Peyer's patch (tissue), 4 donors: ENCODE results near the gene OGA. TPM values are rescaled to one million over a fixed set of nuclear protein-coding genes. Genes with fewer than 3 reads are reported as not detected.

ENCODE experiments used
- DNase-seq, 3 donors: peaks; one replicate each; pipeline ENCODE4 v3.0.0-alpha.2; 2017 to 2019
- H3K27ac ChIP-seq, 4 donors: fragments of 200-600 bp; sonication (generic); one replicate each; pipeline ENCODE4 v1.5.1; 2016 to 2019
- H3K27me3 ChIP-seq, 2 donors: fragments of 200-600 bp; sonication (generic); one replicate each; pipeline ENCODE4 v1.5.1; 2019
- H3K36me3 ChIP-seq, 3 donors: fragments of 200-600 bp; sonication (generic); one replicate each; pipeline ENCODE4 v1.5.1; 2016 to 2019
- H3K4me1 ChIP-seq, 4 donors: fragments of 200-600 bp; sonication (generic); one replicate each; pipeline ENCODE4 v1.5.1; 2016 to 2019
- H3K4me3 ChIP-seq, 4 donors: fragments of 200-600 bp; sonication (generic); 1 replicate in 3 of 4; 2 replicates in 1 of 4; pipeline ENCODE4 v1.5.1; 2016 to 2019; ENCODE audit warnings: mild to moderate bottlenecking in 1 of 4
- H3K9me3 ChIP-seq, 4 donors: fragments of 200-600 bp; sonication (generic); one replicate each; pipeline ENCODE4 v1.5.1; 2016 to 2019; ENCODE audit warnings: mild to moderate bottlenecking in 1 of 4
- POLR2A ChIP-seq, 2 donors: fragments of 450-650 bp; IDR thresholded peaks; one replicate each; pipeline ENCODE4 v1.5.1; 2017; ENCODE audit warnings: antibody characterized with exemption in 2 of 2, mild to moderate bottlenecking in 2 of 2, moderate library complexity in 2 of 2
- total RNA-seq, 4 donors: library from RNA; depleted of rRNA; stranded (reverse); fragments of >200 nt; gene quantifications; one replicate each; pipeline ENCODE4 v1.1.0, GENCODE V29; 2016
- TF ChIP-seq, protein P1 (sequence below), 6 experiments: fragments of 450-650 bp in 4 of 6; fragments of 200-600 bp in 2 of 6; sonication (generic) in 1 of 6; IDR thresholded peaks; one replicate each; pipeline ENCODE4 v1.5.1; 2017 to 2019; ENCODE audit warnings: antibody characterized with exemption in 6 of 6, mild to moderate bottlenecking in 3 of 6, moderate library complexity in 1 of 6

The OGA gene
- total RNA-seq, 4 donors from 2014 or later: 142 to 367 (median 173) TPM

DNA sequence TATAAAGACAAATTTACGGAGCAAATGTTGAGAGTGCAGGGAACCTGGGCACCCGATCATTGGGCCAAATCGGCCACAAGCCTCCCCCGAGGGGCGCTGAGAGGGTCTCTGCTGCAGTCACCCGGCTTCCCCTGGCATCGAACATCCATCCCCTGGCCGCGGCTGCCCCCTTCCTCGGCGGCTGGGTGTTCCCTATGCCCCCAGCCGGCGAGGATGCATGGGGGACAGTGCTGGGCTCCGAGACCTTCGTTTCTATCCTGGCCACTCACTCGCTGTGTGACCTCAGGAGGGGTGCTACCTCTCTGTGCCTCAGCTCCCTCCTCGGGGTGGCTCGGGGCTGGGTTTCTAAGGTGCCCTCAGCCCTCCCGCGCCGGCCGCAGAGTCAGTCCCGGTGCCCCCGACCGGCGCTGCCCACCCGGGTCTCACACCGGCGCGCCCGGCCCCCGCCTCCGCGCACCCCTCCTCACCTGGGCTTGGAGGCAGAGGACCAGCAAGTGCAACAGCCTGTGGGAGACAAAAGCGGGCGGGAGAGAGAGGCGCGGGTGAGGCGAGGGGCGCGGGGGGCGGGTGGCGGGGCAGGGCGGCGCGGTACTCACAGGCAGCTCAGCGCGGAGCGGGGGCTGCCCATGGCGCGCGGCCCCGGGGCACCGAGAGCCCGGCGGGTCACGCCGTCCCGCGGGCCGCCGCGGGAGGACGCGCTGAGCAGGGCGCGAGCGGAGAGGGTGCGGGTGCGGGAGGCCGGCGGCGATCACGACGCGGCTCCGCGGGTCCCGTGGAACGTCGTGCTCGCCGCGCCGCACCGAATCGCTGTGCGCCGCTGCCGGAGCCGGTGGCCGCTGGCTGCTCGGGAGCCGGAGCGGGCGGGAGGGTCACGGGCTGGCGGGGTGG, 42.7 kb downstream of the OGA start, which contains the start of gene FGF8:
TSS of gene FGF8 (minus strand) at position 842 of the 888 bp plus-strand sequence. CDS start at position 628, 214 bp downstream.
- peaks cover 0 to 52% of the 10 kb centered on the region in 2 donors for H3K27me3 ChIP-seq

DNA sequence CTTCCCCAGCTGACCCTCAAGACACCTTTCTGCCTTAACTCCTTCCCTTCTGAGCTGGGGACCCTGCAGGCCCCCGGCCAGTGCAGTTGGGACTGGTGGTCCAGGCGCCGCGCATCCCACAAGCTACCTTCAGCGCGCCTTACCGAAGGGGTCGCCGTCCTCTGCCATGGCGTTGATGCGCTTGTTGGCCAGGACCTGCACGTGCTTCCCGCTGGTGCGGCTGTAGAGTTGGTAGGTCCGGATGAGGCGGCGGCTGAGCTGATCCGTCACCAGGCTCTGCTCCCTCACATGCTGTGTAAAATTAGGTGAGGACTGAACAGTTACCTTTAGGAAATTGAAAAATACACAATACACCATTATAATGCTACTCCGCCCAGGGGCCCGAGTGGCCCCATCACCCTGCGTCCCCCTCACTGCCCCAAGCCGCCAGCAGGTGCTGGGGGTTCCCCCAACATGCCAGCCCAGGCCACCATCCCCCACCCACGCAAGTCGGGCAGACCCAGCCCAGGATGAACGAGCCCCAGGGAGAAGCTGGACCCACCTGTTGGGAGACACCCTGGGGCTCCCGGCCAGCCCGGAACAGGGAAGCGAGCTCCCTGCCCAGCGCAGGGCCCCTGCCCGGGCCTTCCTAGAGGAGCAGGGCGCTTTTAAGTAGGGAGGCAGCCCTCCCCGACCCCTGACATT, 43.5 kb downstream of the OGA start:
- no peaks in the 10 kb centered on the region for H3K36me3 ChIP-seq
- H3K4me3 ChIP-seq: no peak overlapping the region
- H3K27ac ChIP-seq: no peak overlapping the region
- no peaks in the 10 kb centered on the region for H3K9me3 ChIP-seq
- peak in 1 of 3 donors; percentile 44 for DNase-seq
- peaks cover 0 to 52% of the 10 kb centered on the region in 2 donors for H3K27me3 ChIP-seq
- peaks cover 3 to 35% (median 20%) of the 10 kb centered on the region in 4 donors for H3K4me1 ChIP-seq
- TF ChIP-seq, protein P1, sequence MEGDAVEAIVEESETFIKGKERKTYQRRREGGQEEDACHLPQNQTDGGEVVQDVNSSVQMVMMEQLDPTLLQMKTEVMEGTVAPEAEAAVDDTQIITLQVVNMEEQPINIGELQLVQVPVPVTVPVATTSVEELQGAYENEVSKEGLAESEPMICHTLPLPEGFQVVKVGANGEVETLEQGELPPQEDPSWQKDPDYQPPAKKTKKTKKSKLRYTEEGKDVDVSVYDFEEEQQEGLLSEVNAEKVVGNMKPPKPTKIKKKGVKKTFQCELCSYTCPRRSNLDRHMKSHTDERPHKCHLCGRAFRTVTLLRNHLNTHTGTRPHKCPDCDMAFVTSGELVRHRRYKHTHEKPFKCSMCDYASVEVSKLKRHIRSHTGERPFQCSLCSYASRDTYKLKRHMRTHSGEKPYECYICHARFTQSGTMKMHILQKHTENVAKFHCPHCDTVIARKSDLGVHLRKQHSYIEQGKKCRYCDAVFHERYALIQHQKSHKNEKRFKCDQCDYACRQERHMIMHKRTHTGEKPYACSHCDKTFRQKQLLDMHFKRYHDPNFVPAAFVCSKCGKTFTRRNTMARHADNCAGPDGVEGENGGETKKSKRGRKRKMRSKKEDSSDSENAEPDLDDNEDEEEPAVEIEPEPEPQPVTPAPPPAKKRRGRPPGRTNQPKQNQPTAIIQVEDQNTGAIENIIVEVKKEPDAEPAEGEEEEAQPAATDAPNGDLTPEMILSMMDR (IDR thresholded peaks at IDR 0.05): no peak
- no peak for TF ChIP-seq POLR2A (IDR thresholded peaks at IDR 0.05)

More for the DNA sequence above, 42.7 kb downstream of the OGA start, which contains the start of gene FGF8:
- peaks cover 3 to 41% (median 26%) of the 10 kb centered on the region in 4 donors for H3K4me1 ChIP-seq
- DNase-seq: peak in 1 of 3 donors; percentile 33
- TF ChIP-seq, protein P1 (IDR thresholded peaks at IDR 0.05): no peak
- TF ChIP-seq POLR2A (IDR thresholded peaks at IDR 0.05): no peak
- H3K27ac ChIP-seq: no peak within 1 kb of the TSS
- no peaks in the 10 kb centered on the region for H3K36me3 ChIP-seq
- H3K4me3 ChIP-seq: peak within 1 kb of the TSS in 3 of 4 donors; percentile 14 to 41 (median 37)
- H3K9me3 ChIP-seq: no peaks in the 10 kb centered on the region

DNA sequence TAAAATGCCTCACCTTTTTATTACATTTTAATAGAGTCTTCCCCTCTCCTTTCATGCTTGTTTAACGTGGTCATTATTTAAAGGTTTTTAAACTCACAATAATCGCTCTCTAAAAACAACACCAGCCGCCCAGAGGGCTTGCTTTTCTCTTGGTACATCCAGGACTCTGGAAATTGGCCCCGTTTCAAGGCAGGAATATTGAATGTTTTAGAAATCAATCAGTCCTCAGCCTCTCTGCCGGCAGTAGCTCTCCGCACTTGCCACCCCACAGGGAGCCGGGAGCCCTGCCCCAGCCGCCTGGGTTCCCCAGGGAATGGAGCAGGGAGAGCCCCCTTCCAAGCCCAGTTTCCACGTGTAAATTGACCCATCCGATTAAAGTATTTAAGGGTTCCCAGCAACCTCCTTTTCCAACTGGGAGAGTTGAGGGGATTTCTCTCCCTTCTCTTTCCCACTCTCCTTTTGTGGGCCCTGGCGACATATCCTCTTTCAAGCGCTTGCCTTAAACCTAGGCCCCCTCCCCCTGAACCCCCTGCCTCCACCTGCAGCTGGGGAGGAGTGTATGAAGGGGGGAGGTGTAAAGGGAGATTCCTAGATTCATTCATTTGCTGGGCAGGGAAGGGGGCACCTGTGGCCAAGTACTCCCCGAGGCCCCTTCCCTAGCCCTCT, 44.2 kb downstream of the OGA start:
- Histone ChIP-seq H3K27me3 (peaks cover 0 to 52% of the 10 kb centered on the region in 2 donors), H3K4me3 (no peak overlapping the region), H3K9me3 (no peaks in the 10 kb centered on the region), H3K36me3 (no peaks in the 10 kb centered on the region), H3K4me1 (peaks cover 0 to 28% (median 17%) of the 10 kb centered on the region in 4 donors), H3K27ac (no peak overlapping the region)
- TF ChIP-seq, protein P1 (IDR thresholded peaks at IDR 0.05): no peak
- TF ChIP-seq POLR2A (IDR thresholded peaks at IDR 0.05): no peak
- DNase-seq: no peak

DNA sequence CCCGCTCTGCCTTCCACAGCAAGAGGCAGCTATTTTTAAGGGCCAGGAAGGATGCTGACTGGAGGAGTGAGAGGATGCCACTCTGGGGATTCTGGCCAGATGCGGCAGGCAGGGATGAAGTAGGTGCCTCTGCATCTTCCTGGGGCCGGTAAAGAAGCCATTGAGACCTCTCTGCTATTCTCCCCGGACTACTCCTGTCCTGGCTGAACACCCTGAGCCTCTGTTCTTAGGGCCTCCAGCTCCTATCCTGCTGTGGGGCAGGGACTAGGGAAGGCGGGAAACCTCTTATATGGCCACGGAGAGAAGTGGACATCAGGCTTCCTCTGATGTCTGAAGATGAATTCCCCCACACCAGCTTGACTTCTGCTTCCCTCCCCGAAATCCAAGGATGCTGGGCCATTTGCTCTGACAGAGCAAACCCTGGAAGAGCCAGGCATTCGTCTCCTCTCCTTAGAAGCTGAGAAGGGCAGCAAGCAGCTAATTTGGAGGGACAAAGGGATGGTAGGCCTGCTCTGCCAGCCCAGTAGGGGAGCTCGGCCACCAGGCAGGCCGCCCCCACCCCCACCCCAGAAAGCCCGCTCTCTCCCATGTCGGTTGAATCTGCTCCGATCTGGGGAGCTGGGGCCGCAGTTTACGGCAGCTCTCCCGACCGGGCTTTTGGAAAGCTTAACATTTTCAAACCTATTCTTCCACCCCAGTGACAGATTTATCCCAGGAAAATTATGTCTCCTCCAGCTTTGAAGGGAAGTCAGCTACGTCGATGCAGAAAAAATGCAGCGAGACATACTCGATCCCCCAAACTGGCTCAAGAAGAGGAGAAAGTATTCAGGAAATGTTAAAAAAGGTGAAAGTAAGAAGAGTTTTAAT, 45.1 kb downstream of the OGA start:
- no peak overlapping the region for H3K27ac ChIP-seq
- no peak overlapping the region for H3K4me3 ChIP-seq
- no peak for DNase-seq
- H3K27me3 ChIP-seq: peaks cover 0 to 52% of the 10 kb centered on the region in 2 donors
- peaks cover 0 to 19% (median 14%) of the 10 kb centered on the region in 4 donors for H3K4me1 ChIP-seq
- H3K9me3 ChIP-seq: no peaks in the 10 kb centered on the region
- no peaks in the 10 kb centered on the region for H3K36me3 ChIP-seq
- TF ChIP-seq, protein P1 (IDR thresholded peaks at IDR 0.05): no peak
- TF ChIP-seq POLR2A (IDR thresholded peaks at IDR 0.05): no peak
